Glomerular visceral epithelial cell (primary cell): ENCODE data around the gene BRD3.

Experiments used
- DNase-seq: peaks from one replicate; pipeline ENCODE4 v3.0.0-alpha.2; 2016; ENCODE audit errors: extremely low spot score

BRD3 gene

GRCh38 chr9:134024828-134025605 is 42.8 kb downstream of the BRD3 start, which contains the start of gene BRD3OS:
BRD3OS (plus strand) TSS chr9:134025481; CDS start chr9:134026748, 1,267 bp downstream.
- peak; percentile 100 for DNase-seq

- no peak for DNase-seq
These were observed 43.5 kb downstream of the BRD3 start for GRCh38 chr9:134024214-134024792.

- peak; percentile 28 for DNase-seq
These were observed 52.9 kb downstream of the BRD3 start for GRCh38 chr9:134014946-134015345.

- DNase-seq: no peak
These were observed 56.4 kb downstream of the BRD3 start for GRCh38 chr9:134011401-134011800.

- DNase-seq: peak; percentile 34
These were observed 57.3 kb downstream of the BRD3 start for GRCh38 chr9:134010310-134011173.

GRCh38 chr9:134007571-134007970 is 60.3 kb downstream of the BRD3 start:
- DNase-seq: no peak

- DNase-seq: peak; percentile 29
These were observed 60.7 kb downstream of the BRD3 start for GRCh38 chr9:134007150-134007549.

GRCh38 chr9:134005381-134005780 is 62.4 kb downstream of the BRD3 start:
- no peak for DNase-seq

- no peak for DNase-seq
These were observed 62.9 kb downstream of the BRD3 start for GRCh38 chr9:134004881-134005280.

- DNase-seq: no peak
These were observed 63.5 kb downstream of the BRD3 start for GRCh38 chr9:134004131-134004873.

- DNase-seq: no peak
These were observed 64.6 kb downstream of the BRD3 start for GRCh38 chr9:134003237-134003636.

GRCh38 chr9:134002796-134003195 is 65.0 kb downstream of the BRD3 start:
- no peak for DNase-seq

GRCh38 chr9:133999851-134000265 is 68.0 kb downstream of the BRD3 start:
- no peak for DNase-seq

GRCh38 chr9:133998915-133999595 is 68.8 kb downstream of the BRD3 start:
- DNase-seq: no peak

- no peak for DNase-seq
These were observed 70.2 kb downstream of the BRD3 start for GRCh38 chr9:133997584-133997983.

- no peak for DNase-seq
These were observed 71.0 kb downstream of the BRD3 start for GRCh38 chr9:133996531-133997520.

GRCh38 chr9:133995012-133995896 is 72.6 kb downstream of the BRD3 start:
- peak; percentile 63 for DNase-seq

GRCh38 chr9:133994353-133995011 is 73.3 kb downstream of the BRD3 start:
- peak; percentile 79 for DNase-seq
